SU-DHL-6 (cell line): ENCODE data around the gene EXOC6B.

ENCODE experiments used
- H2AFZ ChIP-seq: fragments of 200-600 bp; sonication (generic); 2 replicates; pipeline ENCODE4 v1.6.1; 2014; ENCODE audit warnings: low read depth, mild to moderate bottlenecking, moderate library complexity, mixed read lengths, antibody characterized with exemption, low read length; ENCODE audit not compliant: severe bottlenecking
- H3F3A ChIP-seq: fragments of 200-600 bp; shearing (Covaris generic); 2 replicates; pipeline ENCODE4 v1.6.0; 2016; ENCODE audit warnings: antibody characterized with exemption, mild to moderate bottlenecking; ENCODE audit not compliant: insufficient read depth
- H3K27ac ChIP-seq: fragments of 200-600 bp; sonication (generic); 2 replicates; pipeline ENCODE4 v1.5.1; 2016; ENCODE audit warnings: low read depth, mild to moderate bottlenecking, low read length, moderate library complexity, mixed read lengths
- H3K27me3 ChIP-seq: fragments of 200-600 bp; sonication (generic), shearing (Covaris generic); 2 replicates; pipeline ENCODE4 v1.6.0; 2014; ENCODE audit warnings: mild to moderate bottlenecking, low read length
- H3K36me3 ChIP-seq: fragments of 200-600 bp; sonication (generic); 2 replicates; pipeline ENCODE4 v1.6.1; 2014; ENCODE audit warnings: mild to moderate bottlenecking, low read length, mixed read lengths
- H3K4me2 ChIP-seq: fragments of 300-600, 200-600 bp; shearing (Covaris generic), sonication (generic); 2 replicates; pipeline ENCODE4 v1.6.0; 2014; ENCODE audit warnings: low read length, low read depth, mild to moderate bottlenecking; ENCODE audit not compliant: poor library complexity, severe bottlenecking
- H3K4me3 ChIP-seq: fragments of 200-600 bp; sonication (generic); 2 replicates; pipeline ENCODE4 v1.5.1; 2014; ENCODE audit warnings: antibody characterized with exemption, low read length, mild to moderate bottlenecking, mixed read lengths; ENCODE audit not compliant: insufficient read depth, poor library complexity, severe bottlenecking
- H3K79me2 ChIP-seq: fragments of 200-600 bp; sonication (generic); 2 replicates; pipeline ENCODE4 v1.6.1; 2014; ENCODE audit warnings: mild to moderate bottlenecking, low read length, moderate library complexity; ENCODE audit not compliant: insufficient read depth
- H3K9ac ChIP-seq: fragments of 200-600 bp; sonication (generic); 2 replicates; pipeline ENCODE4 v1.7.0; 2014; ENCODE audit warnings: mild to moderate bottlenecking, low read length
- H3K9me2 ChIP-seq: fragments of 200-600 bp; sonication (generic); replicated peaks from 2 replicates; pipeline ENCODE4 v1.6.1; 2014; ENCODE audit warnings: low read length; ENCODE audit not compliant: insufficient read depth
- H3K9me3 ChIP-seq: fragments of 200-600 bp; sonication (generic); 2 replicates; pipeline ENCODE4 v1.6.1; 2014; ENCODE audit warnings: low read length, mixed read lengths; ENCODE audit not compliant: insufficient read depth
- H4K20me1 ChIP-seq: fragments of 200-600 bp; sonication (generic); 2 replicates; pipeline ENCODE4 v1.6.1; 2014; ENCODE audit warnings: low read depth, mild to moderate bottlenecking, antibody characterized with exemption, low read length, moderate library complexity, mixed read lengths
- EZH2phosphoT487 ChIP-seq: fragments of 200-600 bp; sonication (generic), shearing (Covaris generic); conservative IDR thresholded peaks from 2 replicates; pipeline ENCODE4 v1.6.1; 2018; ENCODE audit warnings: mild to moderate bottlenecking, antibody characterized with exemption, low read length, moderate library complexity, mixed read lengths
- TF ChIP-seq, protein P1 (sequence below): fragments of 200-600 bp; sonication (generic); IDR thresholded peaks from one replicate; pipeline ENCODE4 v1.5.1; 2017; ENCODE audit warnings: antibody characterized with exemption, mild to moderate bottlenecking, low read length, moderate library complexity; ENCODE audit not compliant: insufficient read depth, poor library complexity, severe bottlenecking

Gene EXOC6B

GRCh38 chr2:72325592-72326422 is 500.0 kb downstream of the EXOC6B start:
- TF ChIP-seq, protein P1, sequence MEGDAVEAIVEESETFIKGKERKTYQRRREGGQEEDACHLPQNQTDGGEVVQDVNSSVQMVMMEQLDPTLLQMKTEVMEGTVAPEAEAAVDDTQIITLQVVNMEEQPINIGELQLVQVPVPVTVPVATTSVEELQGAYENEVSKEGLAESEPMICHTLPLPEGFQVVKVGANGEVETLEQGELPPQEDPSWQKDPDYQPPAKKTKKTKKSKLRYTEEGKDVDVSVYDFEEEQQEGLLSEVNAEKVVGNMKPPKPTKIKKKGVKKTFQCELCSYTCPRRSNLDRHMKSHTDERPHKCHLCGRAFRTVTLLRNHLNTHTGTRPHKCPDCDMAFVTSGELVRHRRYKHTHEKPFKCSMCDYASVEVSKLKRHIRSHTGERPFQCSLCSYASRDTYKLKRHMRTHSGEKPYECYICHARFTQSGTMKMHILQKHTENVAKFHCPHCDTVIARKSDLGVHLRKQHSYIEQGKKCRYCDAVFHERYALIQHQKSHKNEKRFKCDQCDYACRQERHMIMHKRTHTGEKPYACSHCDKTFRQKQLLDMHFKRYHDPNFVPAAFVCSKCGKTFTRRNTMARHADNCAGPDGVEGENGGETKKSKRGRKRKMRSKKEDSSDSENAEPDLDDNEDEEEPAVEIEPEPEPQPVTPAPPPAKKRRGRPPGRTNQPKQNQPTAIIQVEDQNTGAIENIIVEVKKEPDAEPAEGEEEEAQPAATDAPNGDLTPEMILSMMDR: peak; percentile 58
- no peak for TF ChIP-seq EZH2phosphoT487
- H3F3A ChIP-seq: no peaks in the 10 kb centered on the region
- no peak overlapping the region for H3K4me3 ChIP-seq
- H3K9ac ChIP-seq: no peak overlapping the region
- H4K20me1 ChIP-seq: no peaks in the 10 kb centered on the region
- no peaks in the 10 kb centered on the region for H3K27me3 ChIP-seq
- H3K27ac ChIP-seq: no peak overlapping the region
- no peaks in the 10 kb centered on the region for H3K9me3 ChIP-seq
- H3K9me2 ChIP-seq: no peaks in the 10 kb centered on the region
- no peaks in the 10 kb centered on the region for H3K79me2 ChIP-seq
- H3K4me2 ChIP-seq: no peak overlapping the region
- H3K36me3 ChIP-seq: no peaks in the 10 kb centered on the region
- no peak overlapping the region for H2AFZ ChIP-seq

- H3K9ac ChIP-seq: no peak overlapping the region
- no peak overlapping the region for H2AFZ ChIP-seq
- no peaks in the 10 kb centered on the region for H3K9me3 ChIP-seq
- no peaks in the 10 kb centered on the region for H3K9me2 ChIP-seq
- H3K4me3 ChIP-seq: no peak overlapping the region
- no peaks in the 10 kb centered on the region for H3K36me3 ChIP-seq
- H3K79me2 ChIP-seq: no peaks in the 10 kb centered on the region
- H3K27ac ChIP-seq: no peak overlapping the region
- no peaks in the 10 kb centered on the region for H3K27me3 ChIP-seq
- TF ChIP-seq EZH2phosphoT487: no peak
- TF ChIP-seq, protein P1: no peak
- no peaks in the 10 kb centered on the region for H4K20me1 ChIP-seq
- no peak overlapping the region for H3K4me2 ChIP-seq
- H3F3A ChIP-seq: no peaks in the 10 kb centered on the region
These were observed 509.1 kb downstream of the EXOC6B start for GRCh38 chr2:72316774-72317173.

GRCh38 chr2:72300147-72300684 is 525.6 kb downstream of the EXOC6B start:
- Histone ChIP-seq H3K4me3 (no peak overlapping the region), H3K79me2 (no peaks in the 10 kb centered on the region), H3K4me2 (no peak overlapping the region), H3K36me3 (no peaks in the 10 kb centered on the region), H3K9ac (no peak overlapping the region), H2AFZ (no peak overlapping the region), H3K9me3 (no peaks in the 10 kb centered on the region), H3F3A (no peaks in the 10 kb centered on the region), H3K27me3 (no peaks in the 10 kb centered on the region), H3K9me2 (no peaks in the 10 kb centered on the region), H4K20me1 (no peaks in the 10 kb centered on the region), H3K27ac (no peak overlapping the region)
- no peak for TF ChIP-seq EZH2phosphoT487
- TF ChIP-seq, protein P1: no peak
